ENCODE data around the gene CCDC197.

The CCDC197 gene

DNA sequence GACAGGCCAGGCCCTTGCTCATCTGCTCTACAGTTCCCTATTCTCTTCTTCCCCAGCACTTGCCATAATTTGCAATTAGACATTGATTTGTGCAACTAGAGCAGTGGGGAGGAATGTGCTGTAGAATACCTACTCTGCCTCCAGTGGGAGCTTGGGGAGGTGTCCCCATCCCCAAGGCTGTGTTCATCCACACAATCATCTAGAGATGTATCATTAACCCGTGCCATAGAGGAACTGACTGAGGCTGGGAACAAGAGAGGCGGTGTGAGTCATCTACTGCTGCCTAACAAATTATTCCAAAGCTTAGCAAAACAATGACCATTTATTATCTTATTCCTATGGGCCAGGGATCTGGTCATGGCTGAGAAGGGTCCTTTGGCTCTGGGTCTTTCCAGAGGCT, 23.9 kb downstream of the CCDC197 start:
- Histone ChIP-seq H3K9me3 (ENCODE audit: control insufficient read depth in 5 of 5, low read length in 5 of 5) (no peaks in the 10 kb centered on the region), H3K36me3 (ENCODE audit: control insufficient read depth in 5 of 5, insufficient read depth in 5 of 5, low read length in 5 of 5) (no peaks in the 10 kb centered on the region), H3K9ac (ENCODE audit: low read length in 5 of 5) (no peak overlapping the region)

DNA sequence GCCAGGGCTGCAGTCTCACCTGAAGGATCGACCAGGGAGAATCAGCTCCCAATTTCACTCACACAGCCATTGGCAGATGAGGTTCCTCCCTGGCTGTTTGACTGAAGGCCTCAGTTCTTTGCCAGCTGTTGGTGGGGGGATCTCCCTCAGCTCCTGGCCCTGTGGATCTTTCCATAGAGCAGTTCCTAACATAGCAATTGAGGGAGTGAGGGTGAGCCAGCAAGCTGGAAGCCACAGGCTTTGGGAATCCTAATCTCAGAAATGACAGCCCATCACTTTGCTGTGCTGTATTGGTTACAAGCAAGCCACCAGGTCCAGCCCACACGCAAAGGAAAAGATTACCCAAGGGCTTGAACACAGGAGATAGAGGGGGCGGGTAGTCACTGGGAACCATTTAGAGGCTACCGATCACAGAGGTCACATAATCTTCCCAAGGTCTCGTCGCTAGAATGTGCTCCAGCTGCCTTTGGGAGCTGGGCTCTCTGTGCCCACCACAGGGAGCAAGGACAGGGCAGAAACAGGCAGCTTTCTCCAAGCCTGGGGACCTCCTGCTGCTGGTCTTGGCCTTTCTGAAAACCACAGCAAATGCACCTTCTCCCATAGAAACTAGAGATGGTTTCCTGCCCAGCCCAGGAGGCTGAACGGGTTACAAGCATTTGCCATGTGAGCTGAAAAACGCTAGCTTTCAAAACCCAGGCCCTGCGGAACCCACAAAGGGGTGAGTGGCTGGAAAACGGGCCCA, 24.5 kb downstream of the CCDC197 start:
- Histone ChIP-seq H3K4me3 (ENCODE audit: low read depth in 1 of 5, low read length in 5 of 5) (no peak overlapping the region), H3K27me3 (ENCODE audit: control insufficient read depth in 5 of 5, insufficient read depth in 4 of 5, low read length in 5 of 5) (peaks cover 0 to 3% (median 0%) of the 10 kb centered on the region in 5 donors), H3K27ac (ENCODE audit: low read depth, low read length) (no peak overlapping the region), H3K36me3 (ENCODE audit: control insufficient read depth in 5 of 5, insufficient read depth in 5 of 5, low read length in 5 of 5) (no peaks in the 10 kb centered on the region), H3K9ac (ENCODE audit: low read length in 5 of 5) (no peak overlapping the region), H3K9me3 (ENCODE audit: control insufficient read depth in 5 of 5, low read length in 5 of 5) (no peaks in the 10 kb centered on the region), H3K4me1 (ENCODE audit: control insufficient read depth in 5 of 5, insufficient read depth in 5 of 5, low read length in 5 of 5) (peaks cover 1 to 28% (median 24%) of the 10 kb centered on the region in 5 donors)

More for the DNA sequence above, 23.9 kb downstream of the CCDC197 start:
- H3K4me1 ChIP-seq (ENCODE audit: control insufficient read depth in 5 of 5, insufficient read depth in 5 of 5, low read length in 5 of 5) = peaks cover 1 to 28% (median 24%) of the 10 kb centered on the region in 5 donors
- no peak overlapping the region for H3K4me3 ChIP-seq (ENCODE audit: low read depth in 1 of 5, low read length in 5 of 5)
- no peak overlapping the region for H3K27ac ChIP-seq (ENCODE audit: low read depth, low read length)
- H3K27me3 ChIP-seq (ENCODE audit: control insufficient read depth in 5 of 5, insufficient read depth in 4 of 5, low read length in 5 of 5) = peaks cover 0 to 3% (median 0%) of the 10 kb centered on the region in 5 donors

DNA sequence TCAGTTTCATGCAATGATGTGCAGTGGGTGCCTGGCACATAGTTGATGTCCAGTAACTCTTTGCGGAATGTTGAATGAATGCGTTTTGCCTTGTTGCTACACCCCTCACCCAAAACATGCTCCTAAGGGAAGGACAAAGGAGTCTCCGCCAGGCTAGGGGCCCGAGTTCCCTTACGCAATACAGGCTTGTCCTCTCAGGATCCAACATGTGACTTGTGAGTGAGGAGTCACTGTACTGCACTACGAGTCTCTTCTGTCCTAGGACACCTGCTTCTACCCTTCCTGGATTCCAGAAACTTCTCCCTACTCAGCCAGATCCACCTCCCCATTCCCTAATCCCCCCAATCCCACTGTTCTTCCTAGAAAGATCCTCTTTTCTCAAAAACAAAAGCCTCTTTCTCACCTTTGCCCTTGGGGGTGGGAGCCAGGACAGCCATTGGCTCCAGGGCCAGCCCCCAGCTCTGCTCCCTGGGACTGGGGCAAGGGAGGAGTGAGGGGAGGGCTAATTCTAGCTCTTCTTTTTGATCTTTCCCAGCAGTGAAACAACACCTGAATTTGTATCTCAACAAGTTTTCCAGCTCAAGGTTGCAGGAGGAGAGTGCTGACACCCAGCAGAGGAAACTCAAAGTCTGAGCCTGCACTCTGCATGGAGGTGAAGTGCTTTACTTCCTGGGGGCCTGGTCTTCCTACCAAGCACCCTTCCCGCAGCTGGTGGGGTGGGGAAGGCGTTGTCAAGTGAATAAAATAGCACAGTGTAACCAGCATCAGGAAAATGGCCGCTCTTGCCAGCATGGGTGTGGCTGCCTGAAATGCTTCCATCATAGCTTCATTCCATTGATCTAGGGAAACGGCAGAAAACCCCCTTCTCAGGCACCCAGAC, 25.7 kb downstream of the CCDC197 start:
- H3K9ac ChIP-seq (ENCODE audit: low read length in 5 of 5) = no peak overlapping the region
- H3K36me3 ChIP-seq (ENCODE audit: control insufficient read depth in 5 of 5, insufficient read depth in 5 of 5, low read length in 5 of 5) = no peaks in the 10 kb centered on the region
- peaks cover 1 to 40% (median 36%) of the 10 kb centered on the region in 5 donors for H3K4me1 ChIP-seq (ENCODE audit: control insufficient read depth in 5 of 5, insufficient read depth in 5 of 5, low read length in 5 of 5)
- no peak overlapping the region for H3K4me3 ChIP-seq (ENCODE audit: low read depth in 1 of 5, low read length in 5 of 5)
- no peaks in the 10 kb centered on the region for H3K9me3 ChIP-seq (ENCODE audit: control insufficient read depth in 5 of 5, low read length in 5 of 5)
- no peaks in the 10 kb centered on the region for H3K27me3 ChIP-seq (ENCODE audit: control insufficient read depth in 5 of 5, insufficient read depth in 4 of 5, low read length in 5 of 5)
- no peak overlapping the region for H3K27ac ChIP-seq (ENCODE audit: low read depth, low read length)

DNA sequence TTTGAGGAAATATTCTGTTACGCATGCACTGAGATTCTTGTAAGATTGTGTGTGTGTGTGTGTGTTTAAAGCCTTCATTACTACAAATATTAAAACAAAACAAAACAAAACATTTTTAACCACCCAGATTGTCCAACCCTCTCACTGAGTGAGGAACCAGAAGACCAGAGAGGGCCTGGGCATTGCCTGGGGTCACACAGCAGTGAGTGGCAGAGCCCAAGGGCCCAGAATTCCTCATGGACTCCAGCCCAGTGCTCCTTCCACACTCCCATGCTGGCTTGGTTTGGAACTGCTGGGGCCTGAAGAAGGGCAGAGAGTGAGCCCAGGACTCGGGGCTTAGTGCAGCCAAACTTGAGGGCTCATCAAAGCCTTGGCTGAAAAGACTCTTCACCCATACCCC, 27.4 kb downstream of the CCDC197 start:
- H3K9ac ChIP-seq (ENCODE audit: low read length in 5 of 5) = no peak overlapping the region
- H3K4me1 ChIP-seq (ENCODE audit: control insufficient read depth in 5 of 5, insufficient read depth in 5 of 5, low read length in 5 of 5) = peaks cover 0 to 43% (median 32%) of the 10 kb centered on the region in 5 donors
- H3K36me3 ChIP-seq (ENCODE audit: control insufficient read depth in 5 of 5, insufficient read depth in 5 of 5, low read length in 5 of 5) = no peaks in the 10 kb centered on the region
- no peak overlapping the region for H3K4me3 ChIP-seq (ENCODE audit: low read depth in 1 of 5, low read length in 5 of 5)
- H3K27ac ChIP-seq (ENCODE audit: low read depth, low read length) = no peak overlapping the region
- H3K9me3 ChIP-seq (ENCODE audit: control insufficient read depth in 5 of 5, low read length in 5 of 5) = no peaks in the 10 kb centered on the region
- no peaks in the 10 kb centered on the region for H3K27me3 ChIP-seq (ENCODE audit: control insufficient read depth in 5 of 5, insufficient read depth in 4 of 5, low read length in 5 of 5)

DNA sequence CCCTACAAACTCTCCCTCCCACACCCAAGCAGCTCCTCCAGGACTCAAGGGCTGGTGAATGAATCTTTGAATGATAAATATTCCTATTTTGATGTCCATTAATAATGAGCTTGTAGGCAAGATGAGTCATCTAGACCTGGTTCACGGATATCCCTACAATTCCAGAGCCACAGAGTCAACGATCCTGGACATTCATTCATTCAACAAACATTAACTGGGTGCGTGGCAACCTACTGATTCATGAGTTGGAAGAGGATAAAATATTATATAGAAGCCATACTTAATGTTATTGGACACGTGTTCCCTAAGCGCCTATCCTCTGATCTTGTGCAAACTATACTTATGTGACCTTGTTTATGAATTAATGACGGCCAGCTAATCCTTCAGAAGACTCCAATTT, 28.6 kb downstream of the CCDC197 start:
- Histone ChIP-seq H3K9me3 (ENCODE audit: control insufficient read depth in 5 of 5, low read length in 5 of 5) (no peaks in the 10 kb centered on the region), H3K36me3 (ENCODE audit: control insufficient read depth in 5 of 5, insufficient read depth in 5 of 5, low read length in 5 of 5) (no peaks in the 10 kb centered on the region), H3K4me1 (ENCODE audit: control insufficient read depth in 5 of 5, insufficient read depth in 5 of 5, low read length in 5 of 5) (peaks cover 0 to 43% (median 32%) of the 10 kb centered on the region in 5 donors), H3K27me3 (ENCODE audit: control insufficient read depth in 5 of 5, insufficient read depth in 4 of 5, low read length in 5 of 5) (no peaks in the 10 kb centered on the region), H3K4me3 (ENCODE audit: low read depth in 1 of 5, low read length in 5 of 5) (peak overlapping the region; percentile 4 to 66 (median 57)), H3K9ac (ENCODE audit: low read length in 5 of 5) (no peak overlapping the region), H3K27ac (ENCODE audit: low read depth, low read length) (no peak overlapping the region)

DNA sequence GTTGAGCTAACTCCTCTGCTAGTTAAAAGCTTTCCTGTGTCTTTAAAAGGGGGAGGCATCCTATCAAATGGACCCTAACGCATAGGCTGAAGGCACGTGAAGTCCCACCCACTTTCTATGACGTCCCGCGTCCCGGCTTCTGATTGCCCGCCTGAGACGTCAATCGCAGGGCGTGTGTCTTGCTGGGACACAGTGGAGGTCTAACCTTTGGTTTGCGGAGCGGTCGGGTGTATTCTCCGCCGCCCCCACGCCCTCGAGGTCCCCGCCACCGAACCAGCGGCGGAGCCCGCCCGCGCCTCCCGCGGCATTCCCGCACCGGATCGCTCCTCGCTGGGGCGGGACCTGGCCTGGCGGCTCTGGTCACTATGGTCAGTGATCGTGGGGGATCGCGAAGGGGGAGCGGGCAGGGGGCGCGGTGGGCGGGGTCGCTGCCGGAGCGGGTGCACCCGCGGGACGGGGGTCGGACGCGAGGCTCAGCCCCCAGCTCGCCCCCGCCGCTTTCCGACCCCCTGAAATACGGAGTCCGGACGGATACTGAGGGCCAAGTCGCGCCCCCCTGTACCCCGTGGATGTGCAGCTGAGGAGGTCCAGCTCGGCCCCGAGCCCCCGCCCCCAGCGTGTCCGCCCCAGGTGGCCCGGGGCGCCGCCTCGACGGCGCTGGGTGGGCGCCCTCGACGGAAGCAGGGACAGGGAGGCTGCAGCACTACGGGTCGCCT, 29.2 kb downstream of the CCDC197 start, which contains the start of gene OTUB2:
TSS of gene OTUB2 (plus strand) at position 168 of the 716 bp plus-strand sequence. CDS start at position 366, 198 bp downstream.
- Histone ChIP-seq H3K27me3 (ENCODE audit: control insufficient read depth in 5 of 5, insufficient read depth in 4 of 5, low read length in 5 of 5) (no peaks in the 10 kb centered on the region), H3K36me3 (ENCODE audit: control insufficient read depth in 5 of 5, insufficient read depth in 5 of 5, low read length in 5 of 5) (no peaks in the 10 kb centered on the region), H3K4me3 (ENCODE audit: low read depth in 1 of 5, low read length in 5 of 5) (peak within 1 kb of the TSS; percentile 49 to 66 (median 57)), H3K9ac (ENCODE audit: low read length in 5 of 5) (no peak within 1 kb of the TSS), H3K4me1 (ENCODE audit: control insufficient read depth in 5 of 5, insufficient read depth in 5 of 5, low read length in 5 of 5) (peaks cover 0 to 43% (median 32%) of the 10 kb centered on the region in 5 donors), H3K27ac (ENCODE audit: low read depth, low read length) (no peak within 1 kb of the TSS), H3K9me3 (ENCODE audit: control insufficient read depth in 5 of 5, low read length in 5 of 5) (no peaks in the 10 kb centered on the region)

DNA sequence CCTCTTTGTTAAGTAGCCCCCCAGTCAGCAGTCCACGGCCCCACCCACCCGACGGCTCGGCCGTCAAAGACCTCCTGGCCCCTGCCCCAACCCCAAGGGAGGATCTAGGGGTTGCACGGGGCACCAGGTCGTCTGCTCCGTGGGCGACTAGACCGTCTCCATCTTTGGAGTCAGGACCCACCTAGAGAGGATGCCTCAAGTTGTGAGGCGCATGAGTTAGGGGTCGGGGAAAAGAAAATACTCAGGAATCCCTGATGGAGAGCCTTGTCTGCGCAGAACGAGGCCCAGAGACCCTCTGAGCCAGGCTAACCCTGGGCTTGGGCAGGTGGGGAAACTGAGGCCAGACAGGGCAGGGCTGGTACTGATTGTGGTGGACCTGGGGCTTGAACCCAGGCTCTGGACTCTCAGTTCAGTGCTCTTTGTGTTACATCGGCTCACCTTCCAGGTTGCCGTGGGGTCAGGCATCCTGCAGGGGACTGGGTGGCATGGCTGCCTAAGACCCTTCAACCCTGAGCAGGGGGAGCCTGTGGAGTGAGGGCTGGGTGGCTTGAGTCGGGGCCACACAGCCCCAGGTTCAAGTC, 29.9 kb downstream of the CCDC197 start:
- Histone ChIP-seq H3K27ac (ENCODE audit: low read depth, low read length) (no peak overlapping the region), H3K9ac (ENCODE audit: low read length in 5 of 5) (no peak overlapping the region), H3K36me3 (ENCODE audit: control insufficient read depth in 5 of 5, insufficient read depth in 5 of 5, low read length in 5 of 5) (no peaks in the 10 kb centered on the region), H3K4me3 (ENCODE audit: low read depth in 1 of 5, low read length in 5 of 5) (peak overlapping the region; percentile 25 to 66 (median 57)), H3K9me3 (ENCODE audit: control insufficient read depth in 5 of 5, low read length in 5 of 5) (no peaks in the 10 kb centered on the region), H3K27me3 (ENCODE audit: control insufficient read depth in 5 of 5, insufficient read depth in 4 of 5, low read length in 5 of 5) (no peaks in the 10 kb centered on the region), H3K4me1 (ENCODE audit: control insufficient read depth in 5 of 5, insufficient read depth in 5 of 5, low read length in 5 of 5) (peaks cover 0 to 36% (median 26%) of the 10 kb centered on the region in 5 donors)

DNA sequence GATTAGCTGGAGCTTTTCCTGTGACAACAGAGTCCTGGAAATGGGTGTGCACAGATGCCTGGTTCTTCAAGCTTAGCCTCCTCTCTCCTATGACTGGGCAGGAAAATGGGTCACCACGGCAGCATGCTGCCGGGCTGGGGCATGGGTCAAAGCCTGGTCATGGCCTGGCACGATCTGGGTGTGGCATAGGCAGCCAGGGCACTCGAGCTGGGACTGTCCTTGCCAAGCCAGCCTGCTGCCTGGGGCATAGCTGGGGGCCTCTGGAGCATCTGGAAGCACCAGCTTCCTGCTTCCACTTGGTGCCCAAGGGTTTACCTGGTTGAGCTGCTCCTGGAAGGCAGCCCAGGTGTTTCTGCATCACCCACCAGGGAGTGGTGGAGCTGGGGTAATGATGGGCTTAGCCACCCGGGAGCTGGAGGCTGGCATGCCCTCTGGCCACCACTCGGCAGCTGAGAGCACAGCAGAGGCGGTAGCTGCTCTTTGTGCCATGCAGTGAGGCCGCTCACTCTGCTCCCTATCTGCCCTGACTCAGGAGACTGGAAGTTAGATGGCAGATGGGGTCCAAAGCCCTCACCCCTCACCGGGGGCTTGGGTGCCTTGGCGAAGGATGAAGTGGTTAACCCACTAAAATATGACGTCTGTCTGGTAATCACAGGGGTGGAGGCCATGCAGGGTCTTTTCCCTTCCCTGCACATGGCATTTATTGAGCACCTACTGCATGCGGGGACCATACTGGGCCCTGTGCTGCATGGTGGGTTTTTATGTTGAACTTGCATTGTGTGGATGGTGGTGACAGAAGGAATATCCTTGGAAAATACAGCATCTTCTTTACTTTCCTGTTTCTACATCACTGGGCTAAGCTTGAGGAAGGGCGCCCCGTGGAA, 30.7 kb downstream of the CCDC197 start:
- H3K9ac ChIP-seq (ENCODE audit: low read length in 5 of 5) = no peak overlapping the region
- H3K9me3 ChIP-seq (ENCODE audit: control insufficient read depth in 5 of 5, low read length in 5 of 5) = no peaks in the 10 kb centered on the region

DNA sequence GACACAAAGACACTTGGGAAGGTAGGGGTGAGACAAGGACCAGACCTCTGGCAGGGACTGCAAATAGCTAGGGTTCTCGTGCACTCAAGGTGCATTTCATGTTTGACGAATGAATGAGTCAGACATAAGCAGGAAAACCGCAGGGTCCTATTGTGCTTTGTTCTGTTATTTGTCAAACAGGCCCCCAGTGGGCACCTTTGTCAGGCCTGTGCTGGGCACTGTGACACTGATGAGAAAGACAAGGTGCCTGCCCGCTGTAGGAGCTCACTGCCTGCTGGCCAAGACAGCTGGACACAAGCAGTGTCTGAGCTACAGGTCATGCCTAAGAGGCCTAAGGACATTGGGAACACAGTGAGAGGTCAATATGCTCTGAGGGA, 31.3 kb downstream of the CCDC197 start:
- no peaks in the 10 kb centered on the region for H3K27me3 ChIP-seq (ENCODE audit: control insufficient read depth in 5 of 5, insufficient read depth in 4 of 5, low read length in 5 of 5)

More for the DNA sequence above, 30.7 kb downstream of the CCDC197 start:
- Histone ChIP-seq H3K27ac (ENCODE audit: low read depth, low read length) (no peak overlapping the region), H3K27me3 (ENCODE audit: control insufficient read depth in 5 of 5, insufficient read depth in 4 of 5, low read length in 5 of 5) (no peaks in the 10 kb centered on the region), H3K4me3 (ENCODE audit: low read depth in 1 of 5, low read length in 5 of 5) (no peak overlapping the region), H3K4me1 (ENCODE audit: control insufficient read depth in 5 of 5, insufficient read depth in 5 of 5, low read length in 5 of 5) (peaks cover 0 to 28% (median 17%) of the 10 kb centered on the region in 5 donors), H3K36me3 (ENCODE audit: control insufficient read depth in 5 of 5, insufficient read depth in 5 of 5, low read length in 5 of 5) (no peaks in the 10 kb centered on the region)

More for the DNA sequence above, 31.3 kb downstream of the CCDC197 start:
- Histone ChIP-seq H3K4me1 (ENCODE audit: control insufficient read depth in 5 of 5, insufficient read depth in 5 of 5, low read length in 5 of 5) (peaks cover 0 to 25% (median 16%) of the 10 kb centered on the region in 5 donors), H3K27ac (ENCODE audit: low read depth, low read length) (no peak overlapping the region), H3K36me3 (ENCODE audit: control insufficient read depth in 5 of 5, insufficient read depth in 5 of 5, low read length in 5 of 5) (no peaks in the 10 kb centered on the region), H3K4me3 (ENCODE audit: low read depth in 1 of 5, low read length in 5 of 5) (no peak overlapping the region), H3K9me3 (ENCODE audit: control insufficient read depth in 5 of 5, low read length in 5 of 5) (no peaks in the 10 kb centered on the region), H3K9ac (ENCODE audit: low read length in 5 of 5) (no peak overlapping the region)

All from subcutaneous abdominal adipose tissue (tissue), 5 donors.